Measurements from ENCODE around the gene TTLL11.
A peak's percentile ranks its signal among the peaks of the same experiment; 100 is the strongest.

The TTLL11 gene

DNA sequence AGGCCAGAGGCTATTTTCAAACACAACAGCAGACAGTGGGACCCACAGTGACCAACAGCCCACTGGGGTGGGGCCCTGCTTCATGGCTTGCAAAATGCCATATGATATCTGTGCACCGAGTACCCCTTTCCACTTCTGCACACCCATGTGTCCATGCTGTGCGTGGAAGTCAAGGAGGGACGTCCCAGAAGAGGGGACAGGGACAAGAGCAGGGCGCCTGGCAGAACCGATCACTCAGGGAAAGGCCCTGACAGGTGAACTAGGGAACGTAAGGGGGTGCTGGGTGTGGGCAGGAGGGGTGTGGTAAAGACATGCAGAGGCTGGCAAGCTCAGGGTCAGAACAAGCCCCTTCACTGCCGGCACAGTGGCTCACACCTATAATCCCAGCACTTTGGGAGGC lies 7.6 kb upstream of the TTLL11 start:
- DNase-seq (ENCODE audit: extremely low spot score) = no peak
- TF ChIP-seq, protein P1, sequence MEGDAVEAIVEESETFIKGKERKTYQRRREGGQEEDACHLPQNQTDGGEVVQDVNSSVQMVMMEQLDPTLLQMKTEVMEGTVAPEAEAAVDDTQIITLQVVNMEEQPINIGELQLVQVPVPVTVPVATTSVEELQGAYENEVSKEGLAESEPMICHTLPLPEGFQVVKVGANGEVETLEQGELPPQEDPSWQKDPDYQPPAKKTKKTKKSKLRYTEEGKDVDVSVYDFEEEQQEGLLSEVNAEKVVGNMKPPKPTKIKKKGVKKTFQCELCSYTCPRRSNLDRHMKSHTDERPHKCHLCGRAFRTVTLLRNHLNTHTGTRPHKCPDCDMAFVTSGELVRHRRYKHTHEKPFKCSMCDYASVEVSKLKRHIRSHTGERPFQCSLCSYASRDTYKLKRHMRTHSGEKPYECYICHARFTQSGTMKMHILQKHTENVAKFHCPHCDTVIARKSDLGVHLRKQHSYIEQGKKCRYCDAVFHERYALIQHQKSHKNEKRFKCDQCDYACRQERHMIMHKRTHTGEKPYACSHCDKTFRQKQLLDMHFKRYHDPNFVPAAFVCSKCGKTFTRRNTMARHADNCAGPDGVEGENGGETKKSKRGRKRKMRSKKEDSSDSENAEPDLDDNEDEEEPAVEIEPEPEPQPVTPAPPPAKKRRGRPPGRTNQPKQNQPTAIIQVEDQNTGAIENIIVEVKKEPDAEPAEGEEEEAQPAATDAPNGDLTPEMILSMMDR (IDR thresholded peaks at IDR 0.05; ENCODE audit: control extremely low read depth, extremely low read depth, low read depth, missing control alignments) = no peak
- ChIA-PET CTCF (interaction anchor here (1.1 to 3.4 kb wide), 3 partner anchors 8 to 250 kb away, joined by 4 to 39 read pairs (median 12); no protein-coding TSS in a partner anchor), POLR2A (no interaction called here)

DNA sequence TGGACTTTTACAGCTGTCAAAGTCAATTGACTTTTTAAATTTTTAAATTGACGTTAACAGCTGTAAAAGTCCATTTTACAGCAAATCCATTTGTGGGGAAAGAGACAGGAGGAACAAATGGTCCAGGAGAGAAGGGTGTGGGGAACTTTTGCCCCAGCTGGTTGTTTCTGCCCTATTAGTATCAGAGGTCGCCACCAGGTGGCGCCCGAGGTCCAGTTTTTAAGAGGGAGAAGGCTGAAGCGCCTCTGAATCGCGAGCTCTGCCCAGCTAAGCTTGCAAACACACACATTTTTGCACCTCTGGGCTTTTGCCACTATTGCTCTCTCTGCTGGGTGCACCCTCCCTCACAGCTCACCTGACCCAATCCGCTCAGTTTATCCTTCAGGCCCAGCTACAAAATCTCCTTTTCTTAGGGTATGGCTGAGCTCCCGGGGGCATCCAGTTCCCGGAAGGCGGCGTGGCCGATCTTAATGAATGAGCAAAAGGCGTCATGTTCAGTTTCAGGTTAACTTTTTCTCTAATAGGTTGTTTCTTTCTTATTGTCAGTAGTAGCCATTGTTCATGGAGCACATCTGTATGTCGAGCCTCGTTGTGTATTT lies 6.3 kb upstream of the TTLL11 start:
- POLR2A ChIA-PET = no interaction called here
- CTCF ChIA-PET = interaction anchor here (0.6 to 5.8 kb wide), 47 partner anchors 10 to 717 kb away, joined by 3 to 150 read pairs (median 5); partner anchors contain the start of gene MORN5
- DNase-seq (ENCODE audit: extremely low spot score) = peak; percentile 80
- TF ChIP-seq, protein P1 (IDR thresholded peaks at IDR 0.05; ENCODE audit: control extremely low read depth, extremely low read depth, low read depth, missing control alignments) = peak; percentile 89

DNA sequence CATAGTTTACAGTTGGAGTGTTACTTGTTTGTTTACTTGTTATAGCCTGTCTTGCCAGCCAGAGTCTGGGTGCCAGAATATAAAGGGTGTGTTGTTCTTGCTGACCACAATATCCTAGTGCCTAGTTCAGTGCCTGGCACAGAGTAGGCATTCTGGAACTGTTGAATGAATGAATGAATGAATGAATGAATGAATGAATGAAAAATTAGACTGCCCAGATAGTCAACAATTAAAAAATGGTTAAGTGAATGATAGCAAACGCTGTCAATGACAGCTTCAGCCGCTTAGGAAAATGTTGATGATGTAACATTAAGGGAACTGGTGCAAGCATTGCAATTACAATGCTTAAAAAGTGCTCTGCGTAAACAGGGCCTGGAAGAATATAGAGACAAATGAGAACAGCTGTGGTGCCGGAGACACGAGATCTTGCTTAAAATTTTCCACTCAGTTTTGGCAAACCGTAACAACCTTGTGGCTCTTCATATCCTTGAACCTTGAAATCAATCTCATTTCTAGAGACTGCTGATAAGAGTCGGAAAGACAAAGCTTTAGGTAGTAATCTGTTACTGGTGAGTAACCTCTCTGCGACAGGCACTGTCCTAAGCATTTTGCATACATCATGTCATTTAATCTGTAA lies 4.7 kb upstream of the TTLL11 start:
- TF ChIP-seq, protein P1 (IDR thresholded peaks at IDR 0.05; ENCODE audit: control extremely low read depth, extremely low read depth, low read depth, missing control alignments) = no peak
- no peak for DNase-seq (ENCODE audit: extremely low spot score)
- ChIA-PET CTCF (interaction anchor here (0.9 to 5.8 kb wide), 17 partner anchors 9 to 713 kb away, joined by 3 to 150 read pairs (median 12); no protein-coding TSS in a partner anchor), POLR2A (interaction anchor here (0.6 kb wide), 1 partner anchor 344 kb away, joined by 4 read pairs; no protein-coding TSS in a partner anchor)

DNA sequence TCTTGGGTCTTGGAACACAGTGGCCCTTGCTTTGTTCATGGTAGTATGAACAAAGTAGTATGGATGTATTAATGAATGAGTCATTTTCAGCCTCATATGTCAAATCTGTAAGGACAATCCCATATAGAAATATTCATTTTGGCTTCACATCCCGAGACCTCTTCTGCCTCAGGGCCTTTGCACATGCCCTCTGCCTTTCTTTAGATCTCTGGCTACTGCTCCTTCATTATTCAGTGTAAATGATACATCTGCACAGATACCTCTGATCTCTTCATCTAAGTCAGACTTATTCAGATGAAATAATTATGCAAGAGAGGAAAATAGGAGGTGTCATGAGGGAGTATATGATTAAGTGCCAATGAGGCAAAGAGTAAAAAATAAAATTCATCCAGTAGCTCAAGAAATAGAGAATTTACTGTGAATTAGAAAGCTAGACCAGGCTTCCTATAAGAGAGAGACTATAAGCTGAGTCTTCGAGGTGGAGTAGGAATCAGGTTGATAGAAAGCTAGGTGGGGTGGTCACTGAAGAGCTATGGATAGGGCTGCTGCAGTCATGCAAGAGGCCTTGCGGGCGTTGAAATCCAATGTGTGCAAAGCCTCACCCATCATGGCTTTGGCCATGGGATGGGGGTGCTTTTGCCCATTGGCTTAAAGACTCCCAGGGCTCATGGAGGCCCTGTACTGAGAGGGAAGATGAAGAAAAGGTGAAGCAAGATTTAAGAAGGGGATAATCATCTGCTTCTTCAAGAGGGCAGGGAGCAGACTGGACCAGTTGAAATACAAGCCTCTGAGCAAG lies 3.7 kb upstream of the TTLL11 start:
- TF ChIP-seq, protein P1 (IDR thresholded peaks at IDR 0.05; ENCODE audit: control extremely low read depth, extremely low read depth, low read depth, missing control alignments) = no peak
- no peak for DNase-seq (ENCODE audit: extremely low spot score)
- POLR2A ChIA-PET = no interaction called here
- CTCF ChIA-PET = interaction anchor here (1.0 to 5.8 kb wide), 16 partner anchors 8 to 714 kb away, joined by 3 to 150 read pairs (median 9); partner anchors contain the start of genes MRRF and RBM18

DNA sequence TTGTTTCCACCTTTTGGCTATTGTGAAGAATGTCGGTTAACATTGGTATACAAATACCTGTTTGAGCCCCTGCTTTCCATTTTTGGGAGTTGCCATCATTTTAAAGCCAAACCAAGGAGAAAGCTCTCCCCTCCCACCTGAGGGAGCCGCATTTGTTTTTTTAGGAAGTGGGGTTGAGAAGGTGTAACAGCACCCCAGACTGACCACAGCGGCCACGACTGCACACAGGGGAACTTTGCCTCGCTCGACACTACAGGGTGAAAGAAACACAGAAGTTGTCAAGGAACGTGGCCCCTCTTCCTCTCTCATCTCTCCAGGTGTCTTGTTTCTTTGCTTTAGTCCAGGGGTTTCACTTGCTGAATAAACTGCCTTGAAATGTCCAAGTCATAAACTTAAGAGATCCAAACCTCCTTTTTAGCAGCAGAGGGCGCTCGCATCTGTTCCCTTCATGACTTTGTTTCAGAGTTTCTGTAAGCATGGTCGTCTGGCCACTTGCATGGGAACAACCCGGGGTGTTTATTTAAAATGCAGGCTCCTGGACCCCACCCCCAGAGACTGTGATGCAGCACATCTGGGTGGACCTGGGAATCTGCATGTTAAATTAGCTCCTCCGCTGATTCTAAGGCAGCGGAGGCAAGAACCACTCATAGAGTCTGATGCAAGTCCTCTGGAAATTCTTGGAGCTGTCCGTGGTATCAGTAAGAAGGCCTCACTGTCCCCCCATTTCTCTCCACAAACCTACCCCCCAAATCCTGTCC lies 2.1 kb upstream of the TTLL11 start:
- TF ChIP-seq, protein P1 (IDR thresholded peaks at IDR 0.05; ENCODE audit: control extremely low read depth, extremely low read depth, low read depth, missing control alignments) = peak; percentile 72
- POLR2A ChIA-PET = no interaction called here
- CTCF ChIA-PET = interaction anchor here (0.7 to 5.8 kb wide), 11 partner anchors 12 to 268 kb away, joined by 3 to 150 read pairs (median 3); no protein-coding TSS in a partner anchor
- DNase-seq (ENCODE audit: extremely low spot score) = peak; percentile 52

Data from GM10248 (cell line).